HepG2 (cell line): ENCODE results near the gene FAHD1. TPM values are rescaled to one million over a fixed set of nuclear protein-coding genes. Genes with fewer than 3 reads are reported as not detected.

Source experiments
- ATF4 ChIP-seq, 2 experiments: fragments of 450-650 bp in 1 of 2; sonication (generic) in 1 of 2; formaldehyde crosslinking; IDR thresholded peaks; 2 replicates each; pipeline versions ENCODE4 v1.5.0 to v1.8.0; 2020 to 2022; ENCODE audit warnings: mild to moderate bottlenecking in 1 of 2, missing genetic modification reagents in 1 of 2
- ATF7 ChIP-seq, 2 experiments: fragments of 450-650 bp in 1 of 2; sonication (generic) in 1 of 2; formaldehyde crosslinking in 1 of 2; IDR thresholded peaks; 2 replicates each; pipeline versions ENCODE4 v1.4.0 to v1.6.1; 2016 to 2020; ENCODE audit warnings: antibody characterized with exemption in 1 of 2, mild to moderate bottlenecking in 1 of 2, missing genetic modification reagents in 1 of 2
- DMAP1 ChIP-seq: IDR thresholded peaks from 2 replicates; pipeline ENCODE4 v1.6.1; 2016
- GFI1 ChIP-seq: sonication (generic); formaldehyde crosslinking; IDR thresholded peaks from 2 replicates; pipeline ENCODE4 v1.5.0; 2020; ENCODE audit warnings: missing genetic modification reagents, mild to moderate bottlenecking, borderline replicate concordance
- LCORL ChIP-seq, 2 experiments: fragments of 450-650 bp in 1 of 2; sonication (generic) in 1 of 2; formaldehyde crosslinking in 1 of 2; IDR thresholded peaks; 2 replicates each; pipeline versions ENCODE4 v1.5.0 to v1.6.1; 2017 to 2020; ENCODE audit warnings: antibody characterized with exemption in 1 of 2, missing genetic modification reagents in 1 of 2
- NFE2L1 ChIP-seq: sonication (generic); formaldehyde crosslinking; IDR thresholded peaks from 2 replicates; pipeline ENCODE4 v1.4.0; 2020; ENCODE audit warnings: missing genetic modification reagents, mild to moderate bottlenecking, borderline replicate concordance
- NR2C2 ChIP-seq: sonication (generic); formaldehyde crosslinking; IDR thresholded peaks from 2 replicates; pipeline ENCODE4 v1.4.0; 2020; ENCODE audit warnings: missing genetic modification reagents, mild to moderate bottlenecking, moderate library complexity, borderline replicate concordance
- PHB2 ChIP-seq: fragments of 450-650 bp; IDR thresholded peaks from 2 replicates; pipeline ENCODE4 v1.6.1; 2018; ENCODE audit not compliant: partially characterized antibody
- RCOR2 ChIP-seq: IDR thresholded peaks from 2 replicates; pipeline ENCODE4 v1.6.1; 2016; ENCODE audit warnings: missing biosample characterization, missing genetic modification reagents
- SOX13 ChIP-seq, 3 experiments: fragments of 450-650 bp in 1 of 3; sonication (generic) in 1 of 3; formaldehyde crosslinking in 1 of 3; IDR thresholded peaks in 2 of 3; conservative IDR thresholded peaks in 1 of 3; 2 replicates each; pipeline versions ENCODE4 v1.5.0 to v1.6.1; 2016 to 2020; ENCODE audit warnings: antibody characterized with exemption in 1 of 3, mild to moderate bottlenecking in 1 of 3, missing compliant biosample characterization in 1 of 3, missing genetic modification reagents in 1 of 3, moderate library complexity in 1 of 3
- ZFP41 ChIP-seq: sonication (generic); formaldehyde crosslinking; IDR thresholded peaks from 2 replicates; pipeline ENCODE4 v1.4.0; 2020; ENCODE audit warnings: mild to moderate bottlenecking, missing genetic modification reagents, borderline replicate concordance
- ZNF230 ChIP-seq: sonication (generic); formaldehyde crosslinking; IDR thresholded peaks from 2 replicates; pipeline ENCODE4 v1.4.0; 2020; ENCODE audit warnings: mild to moderate bottlenecking, missing genetic modification reagents
- ZSCAN29 ChIP-seq: sonication (generic); formaldehyde crosslinking; conservative IDR thresholded peaks from 2 replicates; pipeline ENCODE4 v1.4.0; 2020; ENCODE audit warnings: mild to moderate bottlenecking, missing genetic modification reagents
- polyA plus RNA-seq, 8 experiments: library from polyadenylated mRNA; depleted of rRNA in 3 of 8; stranded (reverse) in 7 of 8; unstranded in 1 of 8; fragments of >200 nt; fragmentation: Illumina TruSeq in 4 of 8; extraction: Trizol in 4 of 8; gene quantifications; 2 replicates each; pipeline versions ENCODE4 v1.2.1 to v1.2.3, GENCODE V29; 2011 to 2016; ENCODE audit warnings: low read depth in 4 of 8, missing spikeins in 1 of 8, mixed read lengths in 1 of 8; ENCODE audit not compliant: insufficient read depth in 1 of 8
- total RNA-seq, 5 experiments: library from RNA; depleted of rRNA; stranded (reverse); fragments of >200 nt; fragmentation: Illumina TruSeq; extraction: Trizol; gene quantifications; 2 replicates each; pipeline ENCODE4 v1.2.3, GENCODE V29; 2016; ENCODE audit warnings: low read depth in 1 of 5

The FAHD1 gene
- total and polyA plus RNA-seq, 2 of the 13 experiments (the other 11 are each of a cell fraction or from before 2014, with no cell fraction given): 39.0 to 45.3 TPM

GRCh38 chr16:1870365-1871082, 43.5 kb downstream of the FAHD1 start (continued):
- TF ChIP-seq ZFP41 (CRISPR knock-in tag): no peak
- no peak for TF ChIP-seq DMAP1 (CRISPR knock-in tag)
- no peak for TF ChIP-seq RCOR2 (CRISPR knock-in tag)
- no peak for TF ChIP-seq LCORL (IDR thresholded peaks at IDR 0.05)
- TF ChIP-seq LCORL (CRISPR knock-in tag; IDR thresholded peaks at IDR 0.05): 0 out of 2 replicates have a peak, but pooled peaks have one; percentile 40
- peak; percentile 49; the same call in 1 of the 2 replicates for TF ChIP-seq NR2C2
- no peak for TF ChIP-seq PHB2
- TF ChIP-seq ZSCAN29 (CRISPR knock-in tag): no peak
- no peak for TF ChIP-seq ZNF230 (CRISPR knock-in tag)
- TF ChIP-seq ATF4 (CRISPR knock-in tag; IDR thresholded peaks at IDR 0.05): peak in 1 of 2 experiments; percentile 60; a peak in 1 of 4 replicates
- peak; percentile 32; the same call in 1 of the 2 replicates for TF ChIP-seq GFI1 (CRISPR knock-in tag)
- TF ChIP-seq NFE2L1: no peak
- no peak for TF ChIP-seq ATF7 (IDR thresholded peaks at IDR 0.05)
- TF ChIP-seq ATF7 (CRISPR knock-in tag; IDR thresholded peaks at IDR 0.05): no peak
- no peak for TF ChIP-seq SOX13 (IDR thresholded peaks at IDR 0.05)
- TF ChIP-seq SOX13 (CRISPR knock-in tag; conservative IDR thresholded peaks at IDR 0.05 in 1 of 2, IDR thresholded peaks at IDR 0.05 in 1 of 2): peak in 1 of 2 experiments; percentile 48; a peak in 1 of 4 replicates
